DMS53 treated with DMSO at 0.1 percent for 48 hours (cell line): ENCODE measurements around the gene MESP2.

Experiments
- DNase-seq: peaks from one replicate; lab custom pipeline; 2025; ENCODE audit not compliant: unreplicated experiment; lab: John Stamatoyannopoulos, UW

Gene MESP2

GRCh38 chr15:89776274-89777072 is at the start of gene MESP2:
Gene MESP2 (plus strand): TSS chr15:89776332. CDS start chr15:89776358, 26 bp downstream.
- DNase-seq, result peak; percentile 31

- no peak for DNase-seq
Observed at GRCh38 chr15:89728254-89728653, 47.9 kb upstream of the MESP2 start.

GRCh38 chr15:89731275-89731674 is 44.9 kb upstream of the MESP2 start:
- DNase-seq, result no peak

GRCh38 chr15:89732451-89733172 is 43.5 kb upstream of the MESP2 start:
- DNase-seq, result no peak

- no peak for DNase-seq
Observed at GRCh38 chr15:89735773-89736172, 40.4 kb upstream of the MESP2 start.

- peak; percentile 74 for DNase-seq
Observed at GRCh38 chr15:89740137-89740536, 36.0 kb upstream of the MESP2 start.

- DNase-seq, result no peak
Observed at GRCh38 chr15:89743011-89743410, 33.1 kb upstream of the MESP2 start.

- DNase-seq, result no peak
Observed at GRCh38 chr15:89743594-89743993, 32.5 kb upstream of the MESP2 start.

GRCh38 chr15:89745131-89745530 is 31.0 kb upstream of the MESP2 start:
- DNase-seq, result no peak

GRCh38 chr15:89745768-89746167 is 30.4 kb upstream of the MESP2 start:
- no peak for DNase-seq

- DNase-seq, result no peak
Observed at GRCh38 chr15:89746386-89746780, 29.7 kb upstream of the MESP2 start.

- no peak for DNase-seq
Observed at GRCh38 chr15:89747708-89748682, 28.1 kb upstream of the MESP2 start.

GRCh38 chr15:89749054-89749453 is 27.1 kb upstream of the MESP2 start:
- no peak for DNase-seq

- no peak for DNase-seq
Observed at GRCh38 chr15:89749526-89749925, 26.6 kb upstream of the MESP2 start.

- peak; percentile 10 for DNase-seq
Observed at GRCh38 chr15:89749951-89750559, 26.1 kb upstream of the MESP2 start.

- peak; percentile 81 for DNase-seq
Observed at GRCh38 chr15:89750560-89751542, 25.3 kb upstream of the MESP2 start, which contains the start of gene MESP1. Gene MESP1 (minus strand): TSS chr15:89751249. CDS start chr15:89751231, 18 bp downstream.

- DNase-seq, result no peak
Observed at GRCh38 chr15:89751748-89752147, 24.4 kb upstream of the MESP2 start.

- DNase-seq, result no peak
Observed at GRCh38 chr15:89753855-89754254, 22.3 kb upstream of the MESP2 start.

GRCh38 chr15:89754361-89755154 is 21.6 kb upstream of the MESP2 start:
- DNase-seq, result no peak
